Brain microvascular endothelial cell (primary cell): ENCODE measurements around the gene MRGPRE.

Experiments used
- DNase-seq: peaks from one replicate; pipeline ENCODE4 v3.0.0-alpha.2; 2020
- H3K27ac ChIP-seq: fragments of 250-450 bp; sonication (Bioruptor Pico); 2 replicates; pipeline ENCODE4 v1.5.1; 2020; ENCODE audit warnings: mild to moderate bottlenecking, moderate library complexity
- H3K27me3 ChIP-seq: fragments of 250-450 bp; sonication (Bioruptor Pico); replicated peaks from 2 replicates; pipeline ENCODE4 v1.5.1; 2020; ENCODE audit warnings: mild to moderate bottlenecking
- H3K36me3 ChIP-seq: fragments of 250-450 bp; sonication (Bioruptor Pico); replicated peaks from 2 replicates; pipeline ENCODE4 v1.5.1; 2020; ENCODE audit warnings: mild to moderate bottlenecking
- H3K4me3 ChIP-seq: 2 replicates; pipeline ENCODE4 v1.5.1; 2011; ENCODE audit warnings: low read depth, mild to moderate bottlenecking, control low read depth, low read length, moderate library complexity
- CTCF ChIP-seq: IDR thresholded peaks from 2 replicates; pipeline ENCODE4 v1.5.1; 2011; ENCODE audit warnings: low read depth, mild to moderate bottlenecking, moderate library complexity, low read length, control low read depth, inconsistent platforms; ENCODE audit errors: missing control alignments
- in situ Hi-C: cut with HindIII; loops from 2 replicates; pipeline ENCODE4 v1.10.0; 2017; ENCODE audit warnings: low sequenced_read_pairs, low pct_ligation_motif_present

The MRGPRE gene

GRCh38 chr11:3213659-3214419 lies 18.4 kb downstream of the MRGPRE start:
- in situ Hi-C loops: no loop called here
- H3K27me3 ChIP-seq: peaks cover 2% of the 10 kb centered on the region
- DNase-seq: no peak
- H3K36me3 ChIP-seq: no peaks in the 10 kb centered on the region
- no peak overlapping the region for H3K27ac ChIP-seq
- TF ChIP-seq CTCF: no peak
- no peak overlapping the region for H3K4me3 ChIP-seq

- no peak for DNase-seq
- TF ChIP-seq CTCF: no peak
- in situ Hi-C loops: no loop called here
- Histone ChIP-seq H3K36me3 (no peaks in the 10 kb centered on the region), H3K4me3 (no peak overlapping the region), H3K27ac (no peak overlapping the region), H3K27me3 (peaks cover 19% of the 10 kb centered on the region)
Observed at GRCh38 chr11:3208272-3208671, 23.9 kb downstream of the MRGPRE start.

GRCh38 chr11:3207526-3208189 lies 24.6 kb downstream of the MRGPRE start:
- Histone ChIP-seq H3K36me3 (no peaks in the 10 kb centered on the region), H3K27me3 (peaks cover 25% of the 10 kb centered on the region), H3K27ac (no peak overlapping the region), H3K4me3 (no peak overlapping the region)
- in situ Hi-C loops: no loop called here
- TF ChIP-seq CTCF: no peak
- DNase-seq: no peak

- TF ChIP-seq CTCF: no peak
- H3K36me3 ChIP-seq: no peaks in the 10 kb centered on the region
- in situ Hi-C loops: no loop called here
- no peak for DNase-seq
- H3K27me3 ChIP-seq: peaks cover 33% of the 10 kb centered on the region
- H3K27ac ChIP-seq: no peak overlapping the region
- H3K4me3 ChIP-seq: no peak overlapping the region
Observed at GRCh38 chr11:3206922-3207204, 25.4 kb downstream of the MRGPRE start.

- no peak for DNase-seq
- Histone ChIP-seq H3K27me3 (peaks cover 38% of the 10 kb centered on the region), H3K36me3 (no peaks in the 10 kb centered on the region), H3K27ac (no peak overlapping the region), H3K4me3 (no peak overlapping the region)
- in situ Hi-C loops: no loop called here
- no peak for TF ChIP-seq CTCF
Observed at GRCh38 chr11:3206156-3206921, 25.9 kb downstream of the MRGPRE start.
